ENCODE results near the gene MEX3D. TPM values are rescaled to one million over a fixed set of nuclear protein-coding genes. Genes with fewer than 3 reads are reported as not detected.

The MEX3D gene
- total and polyA plus RNA-seq, 2 of the 4 experiments (the other 2 are of a cell fraction), result 9.1 to 9.6 TPM

DNA sequence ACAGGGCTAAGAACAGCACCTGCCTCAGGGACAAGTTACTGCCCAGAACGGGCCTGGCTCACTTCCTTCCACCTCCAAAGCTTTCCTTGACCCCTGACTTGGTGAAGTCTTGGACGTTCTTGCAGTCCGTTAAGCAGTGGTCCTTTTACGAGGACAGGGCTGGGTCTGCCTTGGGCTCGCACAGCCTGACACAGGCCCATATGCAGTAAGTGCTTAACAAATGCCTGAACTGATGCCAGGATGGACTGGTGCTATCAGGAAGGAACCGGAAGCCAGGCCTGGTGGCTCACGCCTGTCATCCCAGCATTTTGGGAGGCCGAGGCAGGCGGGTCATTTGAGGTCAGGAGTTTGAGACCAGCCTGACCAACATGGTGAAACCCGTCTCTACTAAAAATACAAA lies 46.1 kb downstream of the MEX3D start:
- no peak for ATAC-seq (ENCODE audit: low read depth)
- BruUV-seq (replicated peaks), result no TSS peak

More for the DNA sequence above, 46.1 kb downstream of the MEX3D start:
- Histone ChIP-seq H3K56ac (ENCODE audit: extremely low read depth, insufficient read depth, low read length) (no peak overlapping the region), H2BK20ac (ENCODE audit: low read depth, low read length) (no peak overlapping the region), H3K79me1 (ENCODE audit: low read depth in 1 of 2, low read length in 2 of 2) (no peaks in the 10 kb centered on the region), H4K20me1 (ENCODE audit: insufficient read depth, low read length) (0 out of 2 replicates have a peak, but pooled peaks cover 7% of the 10 kb centered on the region), H3K27me3 (ENCODE audit: control insufficient read depth, insufficient read depth, low read length) (peaks cover 34% of the 10 kb centered on the region), H3K18ac (ENCODE audit: low read depth, low read length) (no peak overlapping the region), H2AK5ac (ENCODE audit: low read depth, low read length) (no peak overlapping the region; the same call in 1 of the 2 replicates), H4K8ac (ENCODE audit: low read depth in 2 of 2, low read length in 2 of 2) (no peak overlapping the region), H3K36me3 (ENCODE audit: control insufficient read depth, insufficient read depth, low read length) (no peaks in the 10 kb centered on the region), H2AFZ (replicated peaks; ENCODE audit: low read length, poor library complexity) (no peak overlapping the region), H3K27ac (ENCODE audit: insufficient read depth, low read length) (no peak overlapping the region), H3K23ac (ENCODE audit: low read depth, low read length) (no peak overlapping the region), H3K4me2 (ENCODE audit: low read depth, low read length) (no peak overlapping the region), H2BK15ac (ENCODE audit: low read depth, low read length) (no peak overlapping the region), H2AK9ac (replicated peaks; ENCODE audit: low read depth, low read length, poor library complexity) (no peak overlapping the region), H4K91ac (ENCODE audit: insufficient read depth, low read depth, low read length) (no peak overlapping the region), H4K5ac (ENCODE audit: low read depth, low read length) (no peak overlapping the region), H3K9me3 (ENCODE audit: control insufficient read depth, insufficient read depth, low read length) (no peaks in the 10 kb centered on the region), H3K9me1 (ENCODE audit: insufficient read depth, low read length) (peaks cover 4% of the 10 kb centered on the region; the same call in 1 of the 2 replicates), H3K14ac (replicated peaks; ENCODE audit: low read depth, low read length) (no peak overlapping the region), H2BK120ac (ENCODE audit: low read depth, low read length) (no peak overlapping the region), H3K4me1 (ENCODE audit: control insufficient read depth, insufficient read depth, low read length) (no peaks in the 10 kb centered on the region; the same call in 1 of the 2 replicates), H2BK5ac (ENCODE audit: low read depth, low read length, poor library complexity, severe bottlenecking) (no peak overlapping the region), H3K4me3 (ENCODE audit: insufficient read depth, low read depth, low read length) (no peak overlapping the region), H3K9ac (ENCODE audit: low read depth, low read length) (no peak overlapping the region), H3K4ac (ENCODE audit: low read depth, low read length) (no peak overlapping the region)
- WGBS, 2 experiments (ENCODE audit: extremely low coverage in 2 of 2, insufficient read length in 1 of 2), result 59% methylated on average over 5 of the region's 10 CpGs; no CpG with 5 or more reads in 1 of the 2 experiments
- intact Hi-C loops (cut with micrococcal nuclease), result no loop called here
- in situ Hi-C loops (cut with MboI; ENCODE audit: low sequenced_read_pairs), result no loop called here
- TF ChIP-seq, protein P1, sequence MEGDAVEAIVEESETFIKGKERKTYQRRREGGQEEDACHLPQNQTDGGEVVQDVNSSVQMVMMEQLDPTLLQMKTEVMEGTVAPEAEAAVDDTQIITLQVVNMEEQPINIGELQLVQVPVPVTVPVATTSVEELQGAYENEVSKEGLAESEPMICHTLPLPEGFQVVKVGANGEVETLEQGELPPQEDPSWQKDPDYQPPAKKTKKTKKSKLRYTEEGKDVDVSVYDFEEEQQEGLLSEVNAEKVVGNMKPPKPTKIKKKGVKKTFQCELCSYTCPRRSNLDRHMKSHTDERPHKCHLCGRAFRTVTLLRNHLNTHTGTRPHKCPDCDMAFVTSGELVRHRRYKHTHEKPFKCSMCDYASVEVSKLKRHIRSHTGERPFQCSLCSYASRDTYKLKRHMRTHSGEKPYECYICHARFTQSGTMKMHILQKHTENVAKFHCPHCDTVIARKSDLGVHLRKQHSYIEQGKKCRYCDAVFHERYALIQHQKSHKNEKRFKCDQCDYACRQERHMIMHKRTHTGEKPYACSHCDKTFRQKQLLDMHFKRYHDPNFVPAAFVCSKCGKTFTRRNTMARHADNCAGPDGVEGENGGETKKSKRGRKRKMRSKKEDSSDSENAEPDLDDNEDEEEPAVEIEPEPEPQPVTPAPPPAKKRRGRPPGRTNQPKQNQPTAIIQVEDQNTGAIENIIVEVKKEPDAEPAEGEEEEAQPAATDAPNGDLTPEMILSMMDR (conservative IDR thresholded peaks at IDR 0.05; ENCODE audit: low read depth, low read length), result no peak
- no peak for TF ChIP-seq CEBPB (IDR thresholded peaks at IDR 0.05; ENCODE audit: low read depth, low read length)
- no peak for TF ChIP-seq BHLHE40 (IDR thresholded peaks at IDR 0.05; ENCODE audit: low read depth, low read length)
- no peak for TF ChIP-seq RAD21 (IDR thresholded peaks at IDR 0.05; ENCODE audit: low read length)
- no peak for TF ChIP-seq FOS (IDR thresholded peaks at IDR 0.05; ENCODE audit: low read depth, low read length)
- TF ChIP-seq SMC3 (IDR thresholded peaks at IDR 0.05; ENCODE audit: low read depth, low read length), result no peak
- TF ChIP-seq NFE2L2 (IDR thresholded peaks at IDR 0.05; ENCODE audit: low read depth, low read length), result no peak
- no peak for TF ChIP-seq POLR2A (IDR thresholded peaks at IDR 0.05; ENCODE audit: low read depth, low read length)
- TF ChIP-seq MAZ (IDR thresholded peaks at IDR 0.05; ENCODE audit: borderline replicate concordance, low read depth, low read length), result no peak
- TF ChIP-seq, protein P2, sequence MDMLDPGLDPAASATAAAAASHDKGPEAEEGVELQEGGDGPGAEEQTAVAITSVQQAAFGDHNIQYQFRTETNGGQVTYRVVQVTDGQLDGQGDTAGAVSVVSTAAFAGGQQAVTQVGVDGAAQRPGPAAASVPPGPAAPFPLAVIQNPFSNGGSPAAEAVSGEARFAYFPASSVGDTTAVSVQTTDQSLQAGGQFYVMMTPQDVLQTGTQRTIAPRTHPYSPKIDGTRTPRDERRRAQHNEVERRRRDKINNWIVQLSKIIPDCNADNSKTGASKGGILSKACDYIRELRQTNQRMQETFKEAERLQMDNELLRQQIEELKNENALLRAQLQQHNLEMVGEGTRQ (IDR thresholded peaks at IDR 0.05; ENCODE audit: low read depth, low read length), result no peak
- ChIA-PET CTCF (no interaction called here), POLR2A (ENCODE audit: unreplicated experiment) (no interaction called here)
- DNase-seq, result no peak
- dilution Hi-C loops (cut with HindIII; ENCODE audit: low sequenced_read_pairs, unreplicated experiment), result no loop called here

All from IMR-90 (cell line).